Upper lobe of left lung (tissue), 6 donors: ENCODE measurements around the gene ZNF423. TPM values are rescaled to one million over a fixed set of nuclear protein-coding genes. Genes with fewer than 3 reads are reported as not detected.

Source experiments
- ATAC-seq, 2 donors: fragments of 200-7000 bp; cut with Tn5 transposase; one replicate each; pipeline ENCODE4 v1.9.1; 2022; ENCODE audit warnings: mild to moderate bottlenecking in 2 of 2, moderate library complexity in 2 of 2; ENCODE audit not compliant: low FRiP score in 2 of 2
- DNase-seq, 2 donors: peaks; one replicate each; pipeline ENCODE4 v3.0.0-alpha.2; 2019 to 2020
- H3K27ac ChIP-seq, 4 donors: fragments of 200-600 bp; sonication (generic); one replicate each; pipeline ENCODE4 v1.5.1; 2016 to 2019
- H3K27me3 ChIP-seq, 4 donors: fragments of 200-600 bp; sonication (generic); one replicate each; pipeline ENCODE4 v1.5.1; 2017 to 2019
- H3K36me3 ChIP-seq, 4 donors: fragments of 200-600 bp; sonication (generic); one replicate each; pipeline ENCODE4 v1.5.1; 2016 to 2019
- H3K4me1 ChIP-seq, 4 donors: fragments of 200-600 bp; sonication (generic); one replicate each; pipeline ENCODE4 v1.5.1; 2018 to 2019
- H3K4me3 ChIP-seq, 4 donors: fragments of 200-600 bp; sonication (generic); one replicate each; pipeline ENCODE4 v1.5.1; 2017 to 2019; ENCODE audit warnings: mild to moderate bottlenecking in 2 of 4, moderate library complexity in 1 of 4
- H3K9me3 ChIP-seq, 4 donors: fragments of 200-600 bp; sonication (generic); one replicate each; pipeline ENCODE4 v1.5.1; 2018 to 2019
- EP300 ChIP-seq, 4 donors: sonication (generic); formaldehyde crosslinking; IDR thresholded peaks; one replicate each; pipeline ENCODE4 v1.5.1; 2017; ENCODE audit warnings: antibody characterized with exemption in 4 of 4, control low read depth in 2 of 4
- POLR2A ChIP-seq, 4 donors: fragments of 450-650 bp; IDR thresholded peaks; one replicate each; pipeline ENCODE4 v1.5.1; 2016 to 2017; ENCODE audit warnings: antibody characterized with exemption in 4 of 4, mild to moderate bottlenecking in 2 of 4
- POLR2AphosphoS5 ChIP-seq, 2 donors: sonication (generic); formaldehyde crosslinking; IDR thresholded peaks; one replicate each; pipeline ENCODE4 v1.5.1; 2017; ENCODE audit warnings: antibody characterized with exemption in 2 of 2
- WGBS, 2 donors: methylation state at CpG; one replicate each; pipeline ENCODE4 v1.1.5; 2017 to 2018; 5-methylcytosine and 5-hydroxymethylcytosine counted together
- total RNA-seq, 6 donors: library from RNA; depleted of rRNA in 4 of 6; stranded (reverse); fragments of >200 nt in 4 of 6; gene quantifications; one replicate each; pipeline versions ENCODE4 v1.1.0 to v1.2.1, GENCODE V29; 2016 to 2021
- TF ChIP-seq, protein P1 (sequence below), 6 experiments: fragments of 450-650 bp in 4 of 6; fragments of 200-600 bp in 2 of 6; sonication (generic) in 2 of 6; IDR thresholded peaks; one replicate each; pipeline ENCODE4 v1.5.1; 2016 to 2019; ENCODE audit warnings: antibody characterized with exemption in 6 of 6
- donor health status: DM: no; HTN: no; CAD: no; lungs with moderate emphysema.
- donor health status: DM: no; HTN: yes; CAD: no; lungs with severe emphysema.

The ZNF423 gene
- total RNA-seq, 6 donors from 2014 or later: 4.1 to 11.4 (median 6.7) TPM

DNA sequence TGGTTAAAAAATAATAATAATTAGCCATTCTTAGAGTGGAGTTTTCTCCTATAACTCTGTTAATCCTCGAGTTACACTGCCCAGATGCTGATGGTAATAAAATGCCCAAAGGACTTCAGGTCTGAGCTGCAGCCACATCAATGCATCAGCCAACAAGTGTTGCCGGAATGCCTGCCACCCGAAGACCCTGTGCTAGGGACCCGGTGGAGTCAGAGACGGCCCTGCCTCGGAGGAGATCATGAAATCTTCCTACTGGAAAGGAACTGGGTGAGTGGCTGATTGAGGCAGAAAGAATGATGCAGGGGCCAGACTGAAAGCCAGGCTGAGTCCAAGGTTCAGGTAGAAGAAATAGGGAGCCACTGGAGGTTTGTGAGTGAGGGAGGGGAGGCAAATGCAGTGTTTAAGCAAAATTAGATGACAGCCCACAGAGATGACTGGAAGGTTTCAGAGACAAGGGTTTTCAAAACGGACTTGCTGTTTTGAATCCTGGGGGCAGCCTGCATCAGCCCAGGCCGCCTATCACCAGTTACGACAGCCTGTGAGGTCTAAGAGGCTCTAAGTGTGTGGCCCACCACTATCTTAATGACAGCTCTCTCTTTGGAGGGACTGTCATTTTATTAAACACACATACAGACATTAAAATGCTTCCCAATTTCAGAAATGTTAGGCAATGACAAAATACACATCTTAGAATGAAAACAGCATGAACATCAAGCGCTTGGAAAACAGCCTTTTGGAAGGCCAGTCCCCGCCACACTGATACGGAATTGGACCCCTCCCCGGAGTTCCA is 100.0 kb downstream of the ZNF423 start:
- no peaks in the 10 kb centered on the region for H3K36me3 ChIP-seq
- DNase-seq (no peak), ATAC-seq (no peak)
- WGBS, 2 donors: 65 to 70% methylated on average over 10 to 13 of the region's 13 CpGs
- H3K27ac ChIP-seq: peak overlapping the region in 2 of 4 donors; percentile 82 to 85
- H3K4me3 ChIP-seq: no peak overlapping the region
- H3K9me3 ChIP-seq: no peaks in the 10 kb centered on the region
- H3K27me3 ChIP-seq: no peaks in the 10 kb centered on the region
- H3K4me1 ChIP-seq: peaks cover 11 to 24% (median 15%) of the 10 kb centered on the region in 4 donors
- TF ChIP-seq, protein P1, sequence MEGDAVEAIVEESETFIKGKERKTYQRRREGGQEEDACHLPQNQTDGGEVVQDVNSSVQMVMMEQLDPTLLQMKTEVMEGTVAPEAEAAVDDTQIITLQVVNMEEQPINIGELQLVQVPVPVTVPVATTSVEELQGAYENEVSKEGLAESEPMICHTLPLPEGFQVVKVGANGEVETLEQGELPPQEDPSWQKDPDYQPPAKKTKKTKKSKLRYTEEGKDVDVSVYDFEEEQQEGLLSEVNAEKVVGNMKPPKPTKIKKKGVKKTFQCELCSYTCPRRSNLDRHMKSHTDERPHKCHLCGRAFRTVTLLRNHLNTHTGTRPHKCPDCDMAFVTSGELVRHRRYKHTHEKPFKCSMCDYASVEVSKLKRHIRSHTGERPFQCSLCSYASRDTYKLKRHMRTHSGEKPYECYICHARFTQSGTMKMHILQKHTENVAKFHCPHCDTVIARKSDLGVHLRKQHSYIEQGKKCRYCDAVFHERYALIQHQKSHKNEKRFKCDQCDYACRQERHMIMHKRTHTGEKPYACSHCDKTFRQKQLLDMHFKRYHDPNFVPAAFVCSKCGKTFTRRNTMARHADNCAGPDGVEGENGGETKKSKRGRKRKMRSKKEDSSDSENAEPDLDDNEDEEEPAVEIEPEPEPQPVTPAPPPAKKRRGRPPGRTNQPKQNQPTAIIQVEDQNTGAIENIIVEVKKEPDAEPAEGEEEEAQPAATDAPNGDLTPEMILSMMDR (IDR thresholded peaks at IDR 0.05): no peak
- TF ChIP-seq EP300 (IDR thresholded peaks at IDR 0.05) (no peak), POLR2A (IDR thresholded peaks at IDR 0.05) (no peak), POLR2AphosphoS5 (IDR thresholded peaks at IDR 0.05) (no peak)

DNA sequence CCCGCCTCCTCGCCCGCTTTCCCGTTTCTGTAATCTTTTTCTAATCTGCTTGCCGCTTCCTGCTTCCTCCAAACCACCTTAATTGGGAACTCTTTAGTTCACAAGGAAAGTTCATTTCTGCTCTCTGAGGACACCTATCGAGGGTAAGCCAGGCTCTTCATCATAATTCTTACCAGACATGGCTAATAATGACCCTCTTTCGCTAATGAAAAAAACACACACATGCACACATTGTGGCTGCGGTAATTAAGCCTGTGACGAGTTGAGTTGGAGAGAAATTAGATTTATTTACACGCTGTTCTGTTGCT is 100.6 kb downstream of the ZNF423 start:
- TF ChIP-seq EP300 (IDR thresholded peaks at IDR 0.05): no peak
- TF ChIP-seq, protein P1 (IDR thresholded peaks at IDR 0.05): peak in 5 of 6 experiments; percentile 25 to 32 (median 32)
- Histone ChIP-seq H3K27ac (peak overlapping the region; percentile 54 to 85 (median 72)), H3K9me3 (no peaks in the 10 kb centered on the region), H3K36me3 (no peaks in the 10 kb centered on the region), H3K4me1 (peaks cover 14 to 24% (median 15%) of the 10 kb centered on the region in 4 donors), H3K27me3 (no peaks in the 10 kb centered on the region), H3K4me3 (peak overlapping the region; percentile 18 to 49 (median 38))
- peak; percentile 7 to 71 for ATAC-seq
- no peak for DNase-seq
- 1 to 3% methylated on average over 10 of the region's 10 CpGs for WGBS, 2 donors

DNA sequence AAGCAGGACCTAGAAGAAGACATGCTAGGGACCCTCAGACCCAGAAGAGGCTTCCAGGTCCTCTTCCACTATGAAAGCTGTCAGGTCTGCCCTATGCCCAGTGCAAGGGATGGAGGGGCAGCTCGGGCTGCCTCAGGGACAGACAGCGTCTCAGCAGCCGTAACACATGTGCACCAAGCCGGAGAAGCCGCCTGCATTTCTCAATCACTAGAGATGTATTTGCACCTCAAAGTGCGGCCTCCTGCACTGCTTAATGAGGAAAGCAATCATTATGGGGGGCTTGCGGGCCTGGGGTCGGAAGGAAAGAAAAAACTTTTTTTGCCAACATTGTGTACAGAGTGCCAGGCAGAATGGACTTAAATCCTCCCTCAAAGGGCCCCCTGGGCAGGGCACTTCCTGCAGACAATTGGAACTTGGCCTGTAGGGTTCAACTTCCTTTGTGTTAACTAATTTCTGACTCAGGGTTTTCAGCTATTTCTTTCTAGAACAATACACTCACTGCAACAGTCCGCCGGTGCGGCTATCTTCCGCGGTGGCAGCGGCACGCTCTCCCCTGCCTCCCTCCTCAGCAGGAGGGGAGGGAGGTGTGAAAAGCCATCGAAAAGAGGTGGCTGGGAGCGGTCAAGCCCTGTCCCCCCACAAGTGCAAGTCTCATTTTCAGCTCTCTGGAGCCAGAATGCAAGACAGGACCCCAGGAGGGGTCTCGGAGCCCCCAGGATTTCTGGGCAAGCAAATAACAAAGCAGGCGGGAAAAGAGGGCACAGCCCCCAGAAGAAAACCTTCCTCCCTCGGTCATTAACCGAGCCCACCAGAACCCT is 101.2 kb downstream of the ZNF423 start:
- 15 to 24% methylated on average over 19 to 21 of the region's 21 CpGs for WGBS, 2 donors

DNA sequence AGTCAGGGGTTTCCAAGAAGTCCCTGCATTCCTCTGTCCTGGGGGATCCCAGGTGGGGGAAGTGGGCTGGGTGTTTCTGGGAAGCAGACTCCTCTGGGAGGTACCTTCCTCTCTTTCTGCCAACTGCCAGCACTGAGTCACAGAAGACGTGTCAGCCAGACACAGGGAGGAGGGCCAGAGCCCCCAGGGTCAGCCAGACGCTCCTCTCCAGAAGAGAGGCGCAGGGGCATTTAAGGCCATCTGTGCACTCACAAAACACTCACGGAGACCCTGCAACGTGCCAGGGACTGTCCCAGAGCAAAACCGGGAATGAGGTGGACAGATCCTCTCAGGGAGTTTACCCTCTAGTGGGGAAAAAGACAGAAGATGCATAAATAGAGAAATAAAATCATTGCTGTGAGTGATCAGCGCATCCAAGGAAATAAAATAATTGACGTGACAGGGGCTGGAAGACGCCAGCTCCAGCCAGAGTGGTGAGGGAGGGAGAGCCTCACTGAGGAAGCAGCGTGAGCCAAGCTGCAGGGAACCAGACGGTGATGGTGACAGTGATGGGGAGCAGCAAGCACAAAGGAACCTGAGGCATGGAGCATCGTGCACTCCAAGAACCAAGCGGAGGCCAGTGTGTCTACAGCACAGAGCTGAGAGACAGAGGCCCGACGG is 105.4 kb downstream of the ZNF423 start:
- TF ChIP-seq, protein P1 (IDR thresholded peaks at IDR 0.05): no peak
- no peak for TF ChIP-seq POLR2AphosphoS5 (IDR thresholded peaks at IDR 0.05)
- TF ChIP-seq EP300 (IDR thresholded peaks at IDR 0.05): no peak
- no peak for TF ChIP-seq POLR2A (IDR thresholded peaks at IDR 0.05)
- H3K9me3 ChIP-seq: no peaks in the 10 kb centered on the region
- no peak for ATAC-seq
- no peak for DNase-seq
- WGBS, 2 donors: 63 to 70% methylated on average over 13 to 15 of the region's 15 CpGs
- peaks cover 14 to 16% (median 16%) of the 10 kb centered on the region in 4 donors for H3K4me1 ChIP-seq
- no peak overlapping the region for H3K27ac ChIP-seq
- H3K36me3 ChIP-seq: no peaks in the 10 kb centered on the region
- H3K4me3 ChIP-seq: no peak overlapping the region
- H3K27me3 ChIP-seq: no peaks in the 10 kb centered on the region

More for the DNA sequence above, 101.2 kb downstream of the ZNF423 start:
- peak overlapping the region; percentile 54 to 85 (median 72) for H3K27ac ChIP-seq
- H3K4me3 ChIP-seq: peak overlapping the region; percentile 18 to 49 (median 38)
- no peaks in the 10 kb centered on the region for H3K9me3 ChIP-seq
- H3K27me3 ChIP-seq: no peaks in the 10 kb centered on the region
- TF ChIP-seq POLR2AphosphoS5 (IDR thresholded peaks at IDR 0.05) (peak in 1 of 2 donors; percentile 36), POLR2A (IDR thresholded peaks at IDR 0.05) (no peak), EP300 (IDR thresholded peaks at IDR 0.05) (no peak)
- TF ChIP-seq, protein P1 (IDR thresholded peaks at IDR 0.05): no peak
- peaks cover 14 to 24% (median 16%) of the 10 kb centered on the region in 4 donors for H3K4me1 ChIP-seq
- DNase-seq (peak in 1 of 2 donors; percentile 62), ATAC-seq (peak in 1 of 2 donors; percentile 68)
- H3K36me3 ChIP-seq: no peaks in the 10 kb centered on the region
